HCT116 (cell line): ENCODE data around the gene PCDHB12. TPM values are rescaled to one million over a fixed set of nuclear protein-coding genes. Genes with fewer than 3 reads are reported as not detected.

ENCODE experiments used
- ATAC-seq: fragments of 200-7000 bp; cut with Tn5 transposase; 2 replicates; pipeline ENCODE4 v1.9.1; 2020; ENCODE audit warnings: mild to moderate bottlenecking, moderate library complexity
- BruUV-seq: library from RNA; stranded (reverse); fragments of 400-500 nt; replicated peaks from 2 replicates; lab custom pipeline; 2021; lab: Mats Ljungman, UMichigan
- CTCF ChIA-PET: fragments of 300-600 bp; sonication (Branson Sonifier 250); formaldehyde crosslinking; loops from one replicate; lab custom pipeline; 2021; ENCODE audit warnings: antibody characterized with exemption; lab: Charles Lee
- POLR2A ChIA-PET: fragments of 300-600, 350-600 bp; sonication (Branson Sonifier 250); formaldehyde crosslinking; loops from one replicate; lab custom pipeline; 2021; ENCODE audit warnings: antibody characterized with exemption; lab: Charles Lee
- RAD21 ChIA-PET, 2 experiments: fragments of 300-600 bp; sonication (Branson Sonifier 250); formaldehyde crosslinking; loops; one replicate each; lab custom pipeline; 2023; ENCODE audit warnings: low total read pairs in 2 of 2; ENCODE audit not compliant: uncharacterized antibody in 2 of 2, unreplicated experiment in 2 of 2, low non-redundant PET in 1 of 2; lab: Charles Lee
- DNase-seq: peaks from one replicate; pipeline ENCODE4 v3.0.0-alpha.2; 2010; ENCODE audit warnings: low read depth, low spot score
- H2AFZ ChIP-seq: fragments of 200-600 bp; shearing (Covaris generic), sonication (generic); 2 replicates; pipeline ENCODE4 v1.6.1; 2017; ENCODE audit warnings: low read depth, mixed run types, mixed read lengths, antibody characterized with exemption, low read length; ENCODE audit not compliant: poor library complexity, severe bottlenecking
- H3K27ac ChIP-seq: 2 replicates; pipeline ENCODE4 v1.5.1; 2012; ENCODE audit warnings: low read depth, low read length
- H3K27me3 ChIP-seq: fragments of 200-600 bp; sonication (generic); 2 replicates; pipeline ENCODE4 v1.6.1; 2016; ENCODE audit warnings: mixed run types, low read length, mixed read lengths; ENCODE audit not compliant: insufficient read depth
- H3K36me3 ChIP-seq, 2 experiments: fragments of 200-500 bp in 1 of 2; fragments of 200-600 bp in 1 of 2; sonication (Bioruptor generic) in 1 of 2; sonication (generic) in 1 of 2; 2 replicates each; pipeline versions ENCODE4 v1.5.1 to v1.6.1; 2014 to 2016; ENCODE audit warnings: low read length in 2 of 2, inconsistent platforms in 1 of 2, mixed read lengths in 1 of 2, mixed run types in 1 of 2; ENCODE audit not compliant: insufficient read depth in 2 of 2, control insufficient read depth in 1 of 2
- H3K4me1 ChIP-seq, 2 experiments: fragments of 200-600 bp in 1 of 2; sonication (generic) in 1 of 2; 2 replicates each; pipeline versions ENCODE4 v1.5.1 to v1.6.1; 2012 to 2017; ENCODE audit warnings: low read length in 2 of 2, inconsistent platforms in 1 of 2, mild to moderate bottlenecking in 1 of 2, mixed read lengths in 1 of 2, mixed run types in 1 of 2, moderate library complexity in 1 of 2; ENCODE audit not compliant: insufficient read depth in 2 of 2, control insufficient read depth in 1 of 2
- H3K4me2 ChIP-seq: fragments of 200-600 bp; sonication (generic); 2 replicates; pipeline ENCODE4 v1.6.1; 2017; ENCODE audit warnings: mixed run types, low read length, mixed read lengths
- H3K4me3 ChIP-seq, 2 experiments: fragments of 200-600 bp in 1 of 2; sonication (generic) in 1 of 2; replicated peaks in 1 of 2; 2 replicates each; pipeline ENCODE4 v1.5.1; 2011 to 2016; ENCODE audit warnings: low read length in 2 of 2, control low read depth in 1 of 2, low read depth in 1 of 2, mild to moderate bottlenecking in 1 of 2, mixed read lengths in 1 of 2, mixed run types in 1 of 2
- H3K79me2 ChIP-seq: fragments of 200-600 bp; sonication (generic); 2 replicates; pipeline ENCODE4 v1.6.1; 2017; ENCODE audit warnings: mild to moderate bottlenecking, mixed run types, low read length, moderate library complexity, mixed read lengths; ENCODE audit not compliant: insufficient read depth
- H3K9ac ChIP-seq: fragments of 200-600 bp; sonication (generic); 2 replicates; pipeline ENCODE4 v1.6.1; 2016; ENCODE audit warnings: low read length, mixed read lengths
- H3K9me2 ChIP-seq: fragments of 200-600 bp; sonication (generic), shearing (Covaris generic); 2 replicates; pipeline ENCODE4 v1.6.1; 2017; ENCODE audit warnings: mixed run types, mild to moderate bottlenecking, moderate library complexity; ENCODE audit not compliant: insufficient read depth
- H3K9me3 ChIP-seq, 2 experiments: fragments of 200-500 bp in 1 of 2; fragments of 200-600 bp in 1 of 2; sonication (Bioruptor generic) in 1 of 2; sonication (generic) in 1 of 2; 2 replicates each; pipeline ENCODE4 v1.6.1; 2014 to 2017; ENCODE audit warnings: low read length in 2 of 2, mixed read lengths in 2 of 2, inconsistent platforms in 1 of 2, low read depth in 1 of 2, mild to moderate bottlenecking in 1 of 2, mixed run types in 1 of 2, moderate library complexity in 1 of 2; ENCODE audit not compliant: control insufficient read depth in 1 of 2, insufficient read depth in 1 of 2
- H4K20me1 ChIP-seq: fragments of 200-600 bp; sonication (generic), shearing (Covaris generic); 2 replicates; pipeline ENCODE4 v1.6.1; 2017; ENCODE audit warnings: mixed run types, mild to moderate bottlenecking, moderate library complexity; ENCODE audit not compliant: insufficient read depth
- CEBPB ChIP-seq: IDR thresholded peaks from 2 replicates; pipeline ENCODE4 v1.6.1; 2012; ENCODE audit warnings: low read depth
- CTCF ChIP-seq, 3 experiments: fragments of 200-600 bp in 1 of 3; sonication (generic) in 1 of 3; IDR thresholded peaks in 2 of 3; conservative IDR thresholded peaks in 1 of 3; 2 replicates each; pipeline ENCODE4 v1.5.1; 2012 to 2017; ENCODE audit warnings: low read depth in 2 of 3, low read length in 2 of 3, antibody characterized with exemption in 1 of 3, borderline replicate concordance in 1 of 3, control low read depth in 1 of 3, mild to moderate bottlenecking in 1 of 3, mixed read lengths in 1 of 3, mixed run types in 1 of 3, moderate library complexity in 1 of 3; ENCODE audit not compliant: insufficient read depth in 1 of 3
- EZH2phosphoT487 ChIP-seq: fragments of 200-600 bp; IDR thresholded peaks from 2 replicates; pipeline ENCODE4 v1.6.1; 2018; ENCODE audit warnings: antibody characterized with exemption, borderline replicate concordance
- RAD21 ChIP-seq: IDR thresholded peaks from 2 replicates; pipeline ENCODE4 v1.6.1; 2012; ENCODE audit warnings: low read depth, mild to moderate bottlenecking
- SIN3A ChIP-seq: IDR thresholded peaks from 2 replicates; pipeline ENCODE4 v1.6.1; 2012; ENCODE audit warnings: low read depth
- SP1 ChIP-seq: IDR thresholded peaks from 2 replicates; pipeline ENCODE4 v1.6.1; 2012; ENCODE audit warnings: low read depth
- SRF ChIP-seq: IDR thresholded peaks from 2 replicates; pipeline ENCODE4 v1.6.1; 2012; ENCODE audit warnings: low read depth
- TCF7L2 ChIP-seq: IDR thresholded peaks from 2 replicates; pipeline ENCODE4 v1.7.0; 2011; ENCODE audit warnings: borderline replicate concordance, inconsistent platforms; ENCODE audit not compliant: insufficient read depth, insufficient read length; ENCODE audit errors: extremely low read depth
- ZNF274 ChIP-seq: fragments of 200-500 bp; sonication (Bioruptor generic); IDR thresholded peaks from 2 replicates; pipeline ENCODE4 v1.6.1; 2014; ENCODE audit warnings: mild to moderate bottlenecking, low read depth, low read length, inconsistent platforms
- intact Hi-C: fragments of 100-400 bp; cut with micrococcal nuclease; formaldehyde crosslinking; loops from 2 replicates; pipeline ENCODE4 v1.10.0; 2022
- total RNA-seq: library from RNA; stranded (reverse); gene quantifications from one replicate; pipeline ENCODE4 v1.2.1, GENCODE V29; 2021; ENCODE audit not compliant: unreplicated experiment
- TF ChIP-seq, protein P1 (sequence below): IDR thresholded peaks from 2 replicates; pipeline ENCODE4 v1.6.1; 2012
- TF ChIP-seq, protein P2 (sequence below): IDR thresholded peaks from 2 replicates; pipeline ENCODE4 v1.6.1; 2011; ENCODE audit warnings: mild to moderate bottlenecking, low read length, moderate library complexity; ENCODE audit not compliant: insufficient replicate concordance; ENCODE audit errors: extremely low read depth

The PCDHB12 gene
- total RNA-seq, 1 experiment from 2014 or later = not detected

DNA sequence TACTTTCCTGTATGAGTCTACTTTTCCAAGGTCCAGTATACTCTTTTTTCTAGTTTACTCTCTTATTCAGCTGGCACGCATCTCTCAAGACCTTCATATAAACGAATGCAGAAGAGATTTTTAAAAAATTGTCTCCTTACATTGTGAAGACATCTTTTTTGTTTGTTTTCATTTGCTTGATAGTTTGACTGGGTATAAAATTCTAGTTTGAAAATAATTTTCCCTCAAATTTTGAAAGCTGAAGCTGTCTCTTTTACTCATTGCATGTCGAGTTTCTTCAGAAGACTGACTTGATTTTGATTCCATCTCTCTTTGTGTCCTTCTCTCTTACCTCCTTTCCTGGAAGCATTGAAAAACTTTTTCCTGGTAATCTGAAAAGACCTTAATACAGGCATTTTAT lies 12.2 kb upstream of the PCDHB12 start:
- Histone ChIP-seq H3K27me3 (no peaks in the 10 kb centered on the region), H3K9ac (no peak overlapping the region), H3K4me2 (no peak overlapping the region), H3K9me2 (no peaks in the 10 kb centered on the region), H3K27ac (no peak overlapping the region), H3K4me1 (no peaks in the 10 kb centered on the region), H3K4me3 (no peak overlapping the region), H3K9me3 (peaks cover 0 to 11% of the 10 kb centered on the region in 2 experiments; a peak in 2 of 4 replicates), H3K79me2 (no peaks in the 10 kb centered on the region), H4K20me1 (no peaks in the 10 kb centered on the region), H2AFZ (no peak overlapping the region), H3K36me3 (no peaks in the 10 kb centered on the region)
- DNase-seq (no peak), ATAC-seq (no peak)
- CTCF ChIA-PET = interaction anchor here (1.3 kb wide), 1 partner anchor 9 kb away, joined by 5 read pairs; the partner anchor contains the start of gene PCDHB9
- TF ChIP-seq SP1 (no peak), RAD21 (no peak), TCF7L2 (no peak), CTCF (IDR thresholded peaks at IDR 0.05 in 2 of 3, conservative IDR thresholded peaks at IDR 0.05 in 1 of 3; ENCODE audit: borderline replicate concordance in 1 of 3, insufficient read depth in 1 of 3, low read depth in 2 of 3, low read length in 2 of 3) (no peak), SRF (no peak), CEBPB (no peak), EZH2phosphoT487 (no peak), SIN3A (no peak), ZNF274 (no peak)
- TF ChIP-seq, protein P1, sequence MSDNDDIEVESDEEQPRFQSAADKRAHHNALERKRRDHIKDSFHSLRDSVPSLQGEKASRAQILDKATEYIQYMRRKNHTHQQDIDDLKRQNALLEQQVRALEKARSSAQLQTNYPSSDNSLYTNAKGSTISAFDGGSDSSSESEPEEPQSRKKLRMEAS = no peak
- TF ChIP-seq, protein P2, sequence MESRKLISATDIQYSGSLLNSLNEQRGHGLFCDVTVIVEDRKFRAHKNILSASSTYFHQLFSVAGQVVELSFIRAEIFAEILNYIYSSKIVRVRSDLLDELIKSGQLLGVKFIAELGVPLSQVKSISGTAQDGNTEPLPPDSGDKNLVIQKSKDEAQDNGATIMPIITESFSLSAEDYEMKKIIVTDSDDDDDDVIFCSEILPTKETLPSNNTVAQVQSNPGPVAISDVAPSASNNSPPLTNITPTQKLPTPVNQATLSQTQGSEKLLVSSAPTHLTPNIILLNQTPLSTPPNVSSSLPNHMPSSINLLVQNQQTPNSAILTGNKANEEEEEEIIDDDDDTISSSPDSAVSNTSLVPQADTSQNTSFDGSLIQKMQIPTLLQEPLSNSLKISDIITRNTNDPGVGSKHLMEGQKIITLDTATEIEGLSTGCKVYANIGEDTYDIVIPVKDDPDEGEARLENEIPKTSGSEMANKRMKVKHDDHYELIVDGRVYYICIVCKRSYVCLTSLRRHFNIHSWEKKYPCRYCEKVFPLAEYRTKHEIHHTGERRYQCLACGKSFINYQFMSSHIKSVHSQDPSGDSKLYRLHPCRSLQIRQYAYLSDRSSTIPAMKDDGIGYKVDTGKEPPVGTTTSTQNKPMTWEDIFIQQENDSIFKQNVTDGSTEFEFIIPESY = no peak
- RAD21 ChIA-PET = no interaction called here
- BruUV-seq = no TSS peak
- intact Hi-C loops = no loop called here
- POLR2A ChIA-PET = no interaction called here
